Loucy (cell line): ENCODE measurements around the gene ACVR1B.

ENCODE experiments used
- H2AFZ ChIP-seq: fragments of 200-600 bp; sonication (generic); 2 replicates; pipeline ENCODE4 v1.6.0; 2016; ENCODE audit warnings: antibody characterized with exemption, mild to moderate bottlenecking, low read length, moderate library complexity
- H3F3A ChIP-seq: fragments of 200-600 bp; 2 replicates; pipeline ENCODE4 v1.6.0; 2016; ENCODE audit warnings: antibody characterized with exemption, low read depth, mild to moderate bottlenecking
- H3K27me3 ChIP-seq: fragments of 200-600 bp; sonication (generic); 2 replicates; pipeline ENCODE4 v1.6.1; 2014; ENCODE audit warnings: low read length, mild to moderate bottlenecking; ENCODE audit not compliant: insufficient read depth, poor library complexity, severe bottlenecking
- H3K36me3 ChIP-seq: fragments of 200-600 bp; sonication (generic); 2 replicates; pipeline ENCODE4 v1.6.1; 2016; ENCODE audit warnings: low read length; ENCODE audit not compliant: insufficient read depth
- H3K4me1 ChIP-seq: fragments of 200-600 bp; sonication (generic); 2 replicates; pipeline ENCODE4 v1.5.1; 2014; ENCODE audit warnings: low read length, mild to moderate bottlenecking; ENCODE audit not compliant: insufficient read depth, poor library complexity, severe bottlenecking
- H3K4me2 ChIP-seq: fragments of 200-600 bp; sonication (generic); 2 replicates; pipeline ENCODE4 v1.6.0; 2014; ENCODE audit warnings: antibody characterized with exemption, low read length, low read depth, mild to moderate bottlenecking; ENCODE audit not compliant: poor library complexity, severe bottlenecking
- H3K4me3 ChIP-seq: fragments of 200-600 bp; sonication (generic); 2 replicates; pipeline ENCODE4 v1.5.1; 2014; ENCODE audit warnings: low read length, mild to moderate bottlenecking, mixed read lengths; ENCODE audit not compliant: poor library complexity, severe bottlenecking
- H3K79me2 ChIP-seq: fragments of 200-600 bp; sonication (generic); 2 replicates; pipeline ENCODE4 v1.6.1; 2014; ENCODE audit warnings: low read length; ENCODE audit not compliant: insufficient read depth
- H3K9ac ChIP-seq: fragments of 200-600 bp; sonication (generic); 2 replicates; pipeline ENCODE4 v1.6.0; 2014; ENCODE audit warnings: mild to moderate bottlenecking, low read depth, low read length, moderate library complexity; ENCODE audit not compliant: poor library complexity, severe bottlenecking
- H3K9me2 ChIP-seq: fragments of 200-600 bp; sonication (generic); replicated peaks from 2 replicates; pipeline ENCODE4 v1.6.1; 2016; ENCODE audit warnings: low read depth, low read length, mixed read lengths
- H3K9me3 ChIP-seq: fragments of 200-600 bp; sonication (generic); 2 replicates; pipeline ENCODE4 v1.6.1; 2014; ENCODE audit warnings: mild to moderate bottlenecking, antibody characterized with exemption, low read length, low read depth; ENCODE audit not compliant: insufficient read depth
- H4K20me1 ChIP-seq: fragments of 200-600 bp; sonication (generic); 2 replicates; pipeline ENCODE4 v1.6.0; 2014; ENCODE audit warnings: antibody characterized with exemption, low read length, mild to moderate bottlenecking; ENCODE audit not compliant: insufficient read depth, poor library complexity, severe bottlenecking
- EZH2phosphoT487 ChIP-seq: fragments of 200-600 bp; IDR thresholded peaks from 2 replicates; pipeline ENCODE4 v1.6.1; 2018; ENCODE audit warnings: antibody characterized with exemption, mild to moderate bottlenecking, moderate library complexity, borderline replicate concordance
- TF ChIP-seq, protein P1 (sequence below): fragments of 200-600 bp; sonication (generic); conservative IDR thresholded peaks from 2 replicates; pipeline ENCODE4 v1.5.1; 2014; ENCODE audit warnings: mild to moderate bottlenecking, antibody characterized with exemption, low read length

ACVR1B gene

DNA sequence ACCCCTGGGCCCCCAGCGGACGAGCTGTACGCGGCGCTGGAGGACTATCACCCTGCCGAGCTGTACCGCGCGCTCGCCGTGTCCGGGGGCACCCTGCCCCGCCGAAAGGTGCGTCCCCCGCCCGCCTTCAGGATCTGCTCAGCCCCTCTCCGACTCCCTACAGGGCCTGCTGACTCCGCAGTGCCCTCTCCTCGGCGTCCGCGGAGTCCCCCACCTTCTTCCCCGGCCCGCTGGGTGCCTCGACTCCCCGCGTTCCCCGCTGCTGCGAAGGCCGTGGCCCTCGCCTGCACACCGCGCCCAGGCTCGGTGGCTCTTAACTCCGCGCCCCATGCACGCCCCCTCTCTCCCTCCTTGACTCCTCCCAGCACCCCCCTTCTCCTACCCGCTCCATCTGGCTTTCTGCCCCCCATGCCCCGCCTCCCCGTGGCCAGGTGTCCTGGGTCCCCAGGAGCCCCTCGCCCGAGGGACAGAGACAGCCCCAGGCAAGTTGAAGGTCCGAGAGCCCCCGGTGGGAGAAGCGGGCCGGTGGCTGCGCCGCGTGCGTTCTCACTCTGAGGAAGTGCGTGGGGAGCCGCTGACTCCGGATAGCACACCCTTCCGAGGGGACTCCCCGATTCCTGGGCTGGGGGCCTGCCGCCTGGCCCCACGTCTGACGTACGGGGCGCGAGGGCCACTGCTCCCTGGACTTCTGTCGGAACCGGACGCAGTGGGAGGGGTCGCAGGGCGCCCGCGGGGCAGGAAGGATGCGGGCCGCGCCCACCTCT is 55.8 kb downstream of the ACVR1B start:
- Histone ChIP-seq H3K79me2 (no peaks in the 10 kb centered on the region), H3K9ac (peak overlapping the region; percentile 72), H2AFZ (peak overlapping the region; percentile 90), H3K36me3 (no peaks in the 10 kb centered on the region), H3K9me3 (no peaks in the 10 kb centered on the region), H4K20me1 (no peaks in the 10 kb centered on the region), H3K4me3 (peak overlapping the region; percentile 80), H3K4me2 (peak overlapping the region; percentile 90), H3K4me1 (peaks cover 29% of the 10 kb centered on the region), H3K27me3 (peaks cover 4% of the 10 kb centered on the region), H3F3A (no peaks in the 10 kb centered on the region), H3K9me2 (no peaks in the 10 kb centered on the region)
- TF ChIP-seq, protein P1, sequence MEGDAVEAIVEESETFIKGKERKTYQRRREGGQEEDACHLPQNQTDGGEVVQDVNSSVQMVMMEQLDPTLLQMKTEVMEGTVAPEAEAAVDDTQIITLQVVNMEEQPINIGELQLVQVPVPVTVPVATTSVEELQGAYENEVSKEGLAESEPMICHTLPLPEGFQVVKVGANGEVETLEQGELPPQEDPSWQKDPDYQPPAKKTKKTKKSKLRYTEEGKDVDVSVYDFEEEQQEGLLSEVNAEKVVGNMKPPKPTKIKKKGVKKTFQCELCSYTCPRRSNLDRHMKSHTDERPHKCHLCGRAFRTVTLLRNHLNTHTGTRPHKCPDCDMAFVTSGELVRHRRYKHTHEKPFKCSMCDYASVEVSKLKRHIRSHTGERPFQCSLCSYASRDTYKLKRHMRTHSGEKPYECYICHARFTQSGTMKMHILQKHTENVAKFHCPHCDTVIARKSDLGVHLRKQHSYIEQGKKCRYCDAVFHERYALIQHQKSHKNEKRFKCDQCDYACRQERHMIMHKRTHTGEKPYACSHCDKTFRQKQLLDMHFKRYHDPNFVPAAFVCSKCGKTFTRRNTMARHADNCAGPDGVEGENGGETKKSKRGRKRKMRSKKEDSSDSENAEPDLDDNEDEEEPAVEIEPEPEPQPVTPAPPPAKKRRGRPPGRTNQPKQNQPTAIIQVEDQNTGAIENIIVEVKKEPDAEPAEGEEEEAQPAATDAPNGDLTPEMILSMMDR, result no peak
- TF ChIP-seq EZH2phosphoT487, result no peak

DNA sequence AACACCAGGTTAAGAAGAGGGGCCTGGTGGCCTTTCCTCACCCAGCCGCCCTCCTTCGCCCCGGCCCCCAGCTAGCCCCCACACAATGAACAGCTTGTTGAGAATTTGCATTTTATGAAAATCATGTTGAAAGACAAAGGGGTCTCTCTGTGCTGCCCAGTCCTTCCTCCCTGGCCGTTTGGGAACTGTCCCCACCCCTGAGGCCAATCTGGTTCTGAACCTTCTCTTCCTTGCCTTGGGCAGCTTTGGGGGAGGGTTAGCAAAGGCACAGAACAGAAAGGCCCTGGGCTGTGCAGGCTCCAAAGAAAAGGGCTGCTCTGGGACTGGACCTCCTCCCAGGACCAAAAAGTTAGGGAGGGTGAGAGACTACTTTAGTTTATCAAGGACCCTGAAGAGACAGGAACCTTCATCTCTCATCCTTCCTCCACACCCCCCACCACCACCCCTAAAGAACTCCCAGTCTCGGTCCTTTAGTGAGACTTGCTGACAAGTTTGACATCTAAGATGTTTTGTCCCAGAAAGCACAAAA is 56.5 kb downstream of the ACVR1B start:
- no peak for TF ChIP-seq EZH2phosphoT487
- TF ChIP-seq, protein P1, result no peak
- no peaks in the 10 kb centered on the region for H3K9me3 ChIP-seq
- H3K4me2 ChIP-seq, result peak overlapping the region; percentile 90
- H3K4me3 ChIP-seq, result peak overlapping the region; percentile 80
- peak overlapping the region; percentile 72 for H3K9ac ChIP-seq
- no peak overlapping the region for H2AFZ ChIP-seq
- no peaks in the 10 kb centered on the region for H3K9me2 ChIP-seq
- H3F3A ChIP-seq, result no peaks in the 10 kb centered on the region
- peaks cover 29% of the 10 kb centered on the region for H3K4me1 ChIP-seq
- no peaks in the 10 kb centered on the region for H3K36me3 ChIP-seq
- peaks cover 4% of the 10 kb centered on the region for H3K27me3 ChIP-seq
- H4K20me1 ChIP-seq, result no peaks in the 10 kb centered on the region
- H3K79me2 ChIP-seq, result no peaks in the 10 kb centered on the region

DNA sequence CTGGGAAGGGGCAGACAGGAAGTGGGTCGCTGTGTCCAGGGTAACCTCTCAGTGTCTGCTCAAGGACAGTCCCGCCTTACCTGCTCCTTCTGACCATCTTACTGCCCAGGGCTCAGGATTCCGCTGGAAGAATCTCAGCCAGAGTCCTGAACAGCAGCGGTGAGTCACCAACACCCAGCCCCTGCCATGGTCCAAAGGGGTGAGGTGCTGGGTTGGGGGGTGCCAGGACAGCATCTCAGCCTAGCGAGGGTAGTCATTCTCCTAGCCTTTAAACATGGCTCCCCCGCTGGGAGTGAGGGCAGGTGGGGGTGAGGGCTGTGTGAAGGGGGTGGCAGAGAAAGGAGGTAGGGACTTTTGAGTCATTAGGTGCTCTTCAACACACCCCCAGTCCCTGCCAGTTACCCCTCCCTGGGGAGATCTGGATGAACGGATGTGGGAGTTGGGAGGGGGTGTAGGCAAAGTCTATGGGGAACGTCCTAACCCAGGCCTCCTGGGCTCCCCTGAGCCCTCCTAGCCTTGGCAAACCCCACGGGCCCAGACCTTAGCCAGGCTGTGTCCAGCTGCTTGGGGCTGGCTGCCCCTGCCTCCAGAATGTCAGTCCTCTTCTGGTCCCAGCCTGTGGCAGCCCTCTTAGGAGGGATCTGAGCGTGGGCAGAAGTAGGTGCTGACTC is 57.7 kb downstream of the ACVR1B start:
- no peak for TF ChIP-seq EZH2phosphoT487
- Histone ChIP-seq H3K79me2 (no peaks in the 10 kb centered on the region), H3K4me2 (peak overlapping the region; percentile 90), H3F3A (no peaks in the 10 kb centered on the region), H3K27me3 (peaks cover 4% of the 10 kb centered on the region), H3K9me2 (no peaks in the 10 kb centered on the region), H3K9me3 (no peaks in the 10 kb centered on the region), H3K36me3 (no peaks in the 10 kb centered on the region), H3K4me1 (peaks cover 33% of the 10 kb centered on the region), H3K4me3 (no peak overlapping the region), H4K20me1 (no peaks in the 10 kb centered on the region), H3K9ac (no peak overlapping the region), H2AFZ (no peak overlapping the region)
